HCT116 (cell line): ENCODE data around the gene POR. TPM values are rescaled to one million over a fixed set of nuclear protein-coding genes. Genes with fewer than 3 reads are reported as not detected.

Experiments
- ATAC-seq: fragments of 200-7000 bp; cut with Tn5 transposase; 2 replicates; pipeline ENCODE4 v1.9.1; 2020; ENCODE audit warnings: mild to moderate bottlenecking, moderate library complexity
- BruUV-seq: library from RNA; stranded (reverse); fragments of 400-500 nt; replicated peaks from 2 replicates; lab custom pipeline; 2021; lab: Mats Ljungman, UMichigan
- CTCF ChIA-PET: fragments of 300-600 bp; sonication (Branson Sonifier 250); formaldehyde crosslinking; loops from one replicate; lab custom pipeline; 2021; ENCODE audit warnings: antibody characterized with exemption; lab: Charles Lee
- POLR2A ChIA-PET: fragments of 300-600, 350-600 bp; sonication (Branson Sonifier 250); formaldehyde crosslinking; loops from one replicate; lab custom pipeline; 2021; ENCODE audit warnings: antibody characterized with exemption; lab: Charles Lee
- RAD21 ChIA-PET, 2 experiments: fragments of 300-600 bp; sonication (Branson Sonifier 250); formaldehyde crosslinking; loops; one replicate each; lab custom pipeline; 2023; ENCODE audit warnings: low total read pairs in 2 of 2; ENCODE audit not compliant: uncharacterized antibody in 2 of 2, unreplicated experiment in 2 of 2, low non-redundant PET in 1 of 2; lab: Charles Lee
- DNase-seq: peaks from one replicate; pipeline ENCODE4 v3.0.0-alpha.2; 2010; ENCODE audit warnings: low read depth, low spot score
- H2AFZ ChIP-seq: fragments of 200-600 bp; shearing (Covaris generic), sonication (generic); 2 replicates; pipeline ENCODE4 v1.6.1; 2017; ENCODE audit warnings: low read depth, mixed run types, mixed read lengths, antibody characterized with exemption, low read length; ENCODE audit not compliant: poor library complexity, severe bottlenecking
- H3K27ac ChIP-seq: 2 replicates; pipeline ENCODE4 v1.5.1; 2012; ENCODE audit warnings: low read depth, low read length
- H3K27me3 ChIP-seq: fragments of 200-600 bp; sonication (generic); 2 replicates; pipeline ENCODE4 v1.6.1; 2016; ENCODE audit warnings: mixed run types, low read length, mixed read lengths; ENCODE audit not compliant: insufficient read depth
- H3K36me3 ChIP-seq, 2 experiments: fragments of 200-500 bp in 1 of 2; fragments of 200-600 bp in 1 of 2; sonication (Bioruptor generic) in 1 of 2; sonication (generic) in 1 of 2; 2 replicates each; pipeline versions ENCODE4 v1.5.1 to v1.6.1; 2014 to 2016; ENCODE audit warnings: low read length in 2 of 2, inconsistent platforms in 1 of 2, mixed read lengths in 1 of 2, mixed run types in 1 of 2; ENCODE audit not compliant: insufficient read depth in 2 of 2, control insufficient read depth in 1 of 2
- H3K4me1 ChIP-seq, 2 experiments: fragments of 200-600 bp in 1 of 2; sonication (generic) in 1 of 2; 2 replicates each; pipeline versions ENCODE4 v1.5.1 to v1.6.1; 2012 to 2017; ENCODE audit warnings: low read length in 2 of 2, inconsistent platforms in 1 of 2, mild to moderate bottlenecking in 1 of 2, mixed read lengths in 1 of 2, mixed run types in 1 of 2, moderate library complexity in 1 of 2; ENCODE audit not compliant: insufficient read depth in 2 of 2, control insufficient read depth in 1 of 2
- H3K4me2 ChIP-seq: fragments of 200-600 bp; sonication (generic); 2 replicates; pipeline ENCODE4 v1.6.1; 2017; ENCODE audit warnings: mixed run types, low read length, mixed read lengths
- H3K4me3 ChIP-seq, 2 experiments: fragments of 200-600 bp in 1 of 2; sonication (generic) in 1 of 2; replicated peaks in 1 of 2; 2 replicates each; pipeline ENCODE4 v1.5.1; 2011 to 2016; ENCODE audit warnings: low read length in 2 of 2, control low read depth in 1 of 2, low read depth in 1 of 2, mild to moderate bottlenecking in 1 of 2, mixed read lengths in 1 of 2, mixed run types in 1 of 2
- H3K79me2 ChIP-seq: fragments of 200-600 bp; sonication (generic); 2 replicates; pipeline ENCODE4 v1.6.1; 2017; ENCODE audit warnings: mild to moderate bottlenecking, mixed run types, low read length, moderate library complexity, mixed read lengths; ENCODE audit not compliant: insufficient read depth
- H3K9ac ChIP-seq: fragments of 200-600 bp; sonication (generic); 2 replicates; pipeline ENCODE4 v1.6.1; 2016; ENCODE audit warnings: low read length, mixed read lengths
- H3K9me2 ChIP-seq: fragments of 200-600 bp; sonication (generic), shearing (Covaris generic); 2 replicates; pipeline ENCODE4 v1.6.1; 2017; ENCODE audit warnings: mixed run types, mild to moderate bottlenecking, moderate library complexity; ENCODE audit not compliant: insufficient read depth
- H3K9me3 ChIP-seq, 2 experiments: fragments of 200-500 bp in 1 of 2; fragments of 200-600 bp in 1 of 2; sonication (Bioruptor generic) in 1 of 2; sonication (generic) in 1 of 2; 2 replicates each; pipeline ENCODE4 v1.6.1; 2014 to 2017; ENCODE audit warnings: low read length in 2 of 2, mixed read lengths in 2 of 2, inconsistent platforms in 1 of 2, low read depth in 1 of 2, mild to moderate bottlenecking in 1 of 2, mixed run types in 1 of 2, moderate library complexity in 1 of 2; ENCODE audit not compliant: control insufficient read depth in 1 of 2, insufficient read depth in 1 of 2
- H4K20me1 ChIP-seq: fragments of 200-600 bp; sonication (generic), shearing (Covaris generic); 2 replicates; pipeline ENCODE4 v1.6.1; 2017; ENCODE audit warnings: mixed run types, mild to moderate bottlenecking, moderate library complexity; ENCODE audit not compliant: insufficient read depth
- CEBPB ChIP-seq: IDR thresholded peaks from 2 replicates; pipeline ENCODE4 v1.6.1; 2012; ENCODE audit warnings: low read depth
- EGR1 ChIP-seq: IDR thresholded peaks from 2 replicates; pipeline ENCODE4 v1.6.1; 2012; ENCODE audit warnings: low read depth
- EZH2 ChIP-seq: fragments of 200-600 bp; sonication (generic); IDR thresholded peaks from 2 replicates; pipeline ENCODE4 v1.6.1; 2017; ENCODE audit warnings: antibody characterized with exemption, mixed run types
- EZH2phosphoT487 ChIP-seq: fragments of 200-600 bp; IDR thresholded peaks from 2 replicates; pipeline ENCODE4 v1.6.1; 2018; ENCODE audit warnings: antibody characterized with exemption, borderline replicate concordance
- FOSL1 ChIP-seq: IDR thresholded peaks from 2 replicates; pipeline ENCODE4 v1.6.1; 2012; ENCODE audit warnings: low read depth
- JUND ChIP-seq: IDR thresholded peaks from 2 replicates; pipeline ENCODE4 v1.6.1; 2012
- POLR2A ChIP-seq: IDR thresholded peaks from 2 replicates; pipeline ENCODE4 v1.7.0; 2011; ENCODE audit warnings: borderline replicate concordance; ENCODE audit not compliant: insufficient read depth, insufficient read length; ENCODE audit errors: extremely low read depth
- POLR2AphosphoS5 ChIP-seq: IDR thresholded peaks from 2 replicates; pipeline ENCODE4 v1.6.1; 2011; ENCODE audit warnings: mild to moderate bottlenecking, low read depth, low read length, moderate library complexity
- RAD21 ChIP-seq: IDR thresholded peaks from 2 replicates; pipeline ENCODE4 v1.6.1; 2012; ENCODE audit warnings: low read depth, mild to moderate bottlenecking
- SIN3A ChIP-seq: IDR thresholded peaks from 2 replicates; pipeline ENCODE4 v1.6.1; 2012; ENCODE audit warnings: low read depth
- SP1 ChIP-seq: IDR thresholded peaks from 2 replicates; pipeline ENCODE4 v1.6.1; 2012; ENCODE audit warnings: low read depth
- SRF ChIP-seq: IDR thresholded peaks from 2 replicates; pipeline ENCODE4 v1.6.1; 2012; ENCODE audit warnings: low read depth
- TCF7L2 ChIP-seq: IDR thresholded peaks from 2 replicates; pipeline ENCODE4 v1.7.0; 2011; ENCODE audit warnings: borderline replicate concordance, inconsistent platforms; ENCODE audit not compliant: insufficient read depth, insufficient read length; ENCODE audit errors: extremely low read depth
- YY1 ChIP-seq: IDR thresholded peaks from 2 replicates; pipeline ENCODE4 v1.6.1; 2011; ENCODE audit warnings: low read length, low read depth, moderate library complexity, mild to moderate bottlenecking; ENCODE audit not compliant: insufficient replicate concordance; ENCODE audit errors: extremely low read depth
- ZFX ChIP-seq: fragments of 450-650 bp; IDR thresholded peaks from 2 replicates; pipeline ENCODE4 v1.6.1; 2017
- ZNF274 ChIP-seq: fragments of 200-500 bp; sonication (Bioruptor generic); IDR thresholded peaks from 2 replicates; pipeline ENCODE4 v1.6.1; 2014; ENCODE audit warnings: mild to moderate bottlenecking, low read depth, low read length, inconsistent platforms
- intact Hi-C: fragments of 100-400 bp; cut with micrococcal nuclease; formaldehyde crosslinking; loops from 2 replicates; pipeline ENCODE4 v1.10.0; 2022
- total RNA-seq: library from RNA; stranded (reverse); gene quantifications from one replicate; pipeline ENCODE4 v1.2.1, GENCODE V29; 2021; ENCODE audit not compliant: unreplicated experiment
- TF ChIP-seq, protein P1 (sequence below): IDR thresholded peaks from 2 replicates; pipeline ENCODE4 v1.6.1; 2011; ENCODE audit warnings: mild to moderate bottlenecking, low read length, moderate library complexity; ENCODE audit not compliant: insufficient replicate concordance; ENCODE audit errors: extremely low read depth
- TF ChIP-seq, protein P2 (sequence below): IDR thresholded peaks from 2 replicates; pipeline ENCODE4 v1.6.1; 2012
- TF ChIP-seq, protein P3 (sequence below): IDR thresholded peaks from 2 replicates; pipeline ENCODE4 v1.6.1; 2012
- TF ChIP-seq, protein P4 (sequence below), 3 experiments: fragments of 200-600 bp in 1 of 3; sonication (generic) in 1 of 3; IDR thresholded peaks in 2 of 3; conservative IDR thresholded peaks in 1 of 3; 2 replicates each; pipeline ENCODE4 v1.5.1; 2012 to 2017; ENCODE audit warnings: low read depth in 2 of 3, low read length in 2 of 3, antibody characterized with exemption in 1 of 3, borderline replicate concordance in 1 of 3, control low read depth in 1 of 3, mild to moderate bottlenecking in 1 of 3, mixed read lengths in 1 of 3, mixed run types in 1 of 3, moderate library complexity in 1 of 3; ENCODE audit not compliant: insufficient read depth in 1 of 3

Gene POR
- total RNA-seq, 1 experiment from 2014 or later, result 120 TPM

DNA sequence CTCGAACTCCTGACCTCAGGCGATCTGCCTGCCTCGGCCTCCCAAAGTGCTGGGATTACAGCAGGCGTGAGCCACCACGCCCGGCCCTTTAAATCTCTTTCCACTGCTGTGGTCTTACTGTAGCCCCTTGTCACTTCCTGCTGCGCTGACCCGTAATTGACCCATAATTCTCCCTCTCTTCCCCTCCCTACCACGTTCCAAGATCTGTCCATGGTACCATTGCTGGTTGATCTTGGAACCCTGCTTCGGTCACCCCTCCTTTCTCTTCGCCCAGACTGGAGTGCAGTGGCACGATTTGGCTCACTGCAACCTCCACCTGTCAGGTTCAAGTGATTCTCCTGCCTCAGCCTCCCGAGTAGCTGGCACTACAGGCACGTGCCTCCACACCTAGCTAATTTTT, 6.5 kb downstream of the POR start:
- H3K79me2 ChIP-seq, result peaks cover 61% of the 10 kb centered on the region
- POLR2A ChIA-PET, result no interaction called here
- H3K9me3 ChIP-seq, result no peaks in the 10 kb centered on the region
- no peaks in the 10 kb centered on the region for H3K9me2 ChIP-seq
- no peak for ATAC-seq
- no peak overlapping the region for H3K9ac ChIP-seq
- H2AFZ ChIP-seq, result no peak overlapping the region
- no peak overlapping the region for H3K27ac ChIP-seq
- H3K4me2 ChIP-seq, result no peak overlapping the region
- intact Hi-C loops, result no loop called here
- TF ChIP-seq POLR2AphosphoS5 (no peak), SP1 (no peak), ZFX (no peak), EZH2phosphoT487 (no peak), POLR2A (no peak), FOSL1 (no peak), ZNF274 (no peak), JUND (no peak), RAD21 (no peak), CEBPB (no peak), EGR1 (no peak), TCF7L2 (no peak), SIN3A (no peak), YY1 (no peak), EZH2 (no peak), SRF (no peak)
- TF ChIP-seq, protein P1, sequence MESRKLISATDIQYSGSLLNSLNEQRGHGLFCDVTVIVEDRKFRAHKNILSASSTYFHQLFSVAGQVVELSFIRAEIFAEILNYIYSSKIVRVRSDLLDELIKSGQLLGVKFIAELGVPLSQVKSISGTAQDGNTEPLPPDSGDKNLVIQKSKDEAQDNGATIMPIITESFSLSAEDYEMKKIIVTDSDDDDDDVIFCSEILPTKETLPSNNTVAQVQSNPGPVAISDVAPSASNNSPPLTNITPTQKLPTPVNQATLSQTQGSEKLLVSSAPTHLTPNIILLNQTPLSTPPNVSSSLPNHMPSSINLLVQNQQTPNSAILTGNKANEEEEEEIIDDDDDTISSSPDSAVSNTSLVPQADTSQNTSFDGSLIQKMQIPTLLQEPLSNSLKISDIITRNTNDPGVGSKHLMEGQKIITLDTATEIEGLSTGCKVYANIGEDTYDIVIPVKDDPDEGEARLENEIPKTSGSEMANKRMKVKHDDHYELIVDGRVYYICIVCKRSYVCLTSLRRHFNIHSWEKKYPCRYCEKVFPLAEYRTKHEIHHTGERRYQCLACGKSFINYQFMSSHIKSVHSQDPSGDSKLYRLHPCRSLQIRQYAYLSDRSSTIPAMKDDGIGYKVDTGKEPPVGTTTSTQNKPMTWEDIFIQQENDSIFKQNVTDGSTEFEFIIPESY, result no peak
- TF ChIP-seq, protein P2, sequence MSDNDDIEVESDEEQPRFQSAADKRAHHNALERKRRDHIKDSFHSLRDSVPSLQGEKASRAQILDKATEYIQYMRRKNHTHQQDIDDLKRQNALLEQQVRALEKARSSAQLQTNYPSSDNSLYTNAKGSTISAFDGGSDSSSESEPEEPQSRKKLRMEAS, result no peak
- TF ChIP-seq, protein P3, sequence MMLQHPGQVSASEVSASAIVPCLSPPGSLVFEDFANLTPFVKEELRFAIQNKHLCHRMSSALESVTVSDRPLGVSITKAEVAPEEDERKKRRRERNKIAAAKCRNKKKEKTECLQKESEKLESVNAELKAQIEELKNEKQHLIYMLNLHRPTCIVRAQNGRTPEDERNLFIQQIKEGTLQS, result no peak
- TF ChIP-seq, protein P4, sequence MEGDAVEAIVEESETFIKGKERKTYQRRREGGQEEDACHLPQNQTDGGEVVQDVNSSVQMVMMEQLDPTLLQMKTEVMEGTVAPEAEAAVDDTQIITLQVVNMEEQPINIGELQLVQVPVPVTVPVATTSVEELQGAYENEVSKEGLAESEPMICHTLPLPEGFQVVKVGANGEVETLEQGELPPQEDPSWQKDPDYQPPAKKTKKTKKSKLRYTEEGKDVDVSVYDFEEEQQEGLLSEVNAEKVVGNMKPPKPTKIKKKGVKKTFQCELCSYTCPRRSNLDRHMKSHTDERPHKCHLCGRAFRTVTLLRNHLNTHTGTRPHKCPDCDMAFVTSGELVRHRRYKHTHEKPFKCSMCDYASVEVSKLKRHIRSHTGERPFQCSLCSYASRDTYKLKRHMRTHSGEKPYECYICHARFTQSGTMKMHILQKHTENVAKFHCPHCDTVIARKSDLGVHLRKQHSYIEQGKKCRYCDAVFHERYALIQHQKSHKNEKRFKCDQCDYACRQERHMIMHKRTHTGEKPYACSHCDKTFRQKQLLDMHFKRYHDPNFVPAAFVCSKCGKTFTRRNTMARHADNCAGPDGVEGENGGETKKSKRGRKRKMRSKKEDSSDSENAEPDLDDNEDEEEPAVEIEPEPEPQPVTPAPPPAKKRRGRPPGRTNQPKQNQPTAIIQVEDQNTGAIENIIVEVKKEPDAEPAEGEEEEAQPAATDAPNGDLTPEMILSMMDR (IDR thresholded peaks at IDR 0.05 in 2 of 3, conservative IDR thresholded peaks at IDR 0.05 in 1 of 3; ENCODE audit: borderline replicate concordance in 1 of 3, insufficient read depth in 1 of 3, low read depth in 2 of 3, low read length in 2 of 3), result no peak
- TF ChIP-seq, all 23 proteins: peak for 0
- no peaks in the 10 kb centered on the region for H3K36me3 ChIP-seq
- CTCF ChIA-PET, result no interaction called here
- BruUV-seq, result no TSS peak
- peaks cover 15 to 24% of the 10 kb centered on the region in 2 experiments for H3K4me1 ChIP-seq
- no peak overlapping the region for H3K4me3 ChIP-seq
- RAD21 ChIA-PET, result no interaction called here
- no peaks in the 10 kb centered on the region for H3K27me3 ChIP-seq
- no peaks in the 10 kb centered on the region for H4K20me1 ChIP-seq
- no peak for DNase-seq
